ENCODE results near the gene PCOLCE2.

DNA sequence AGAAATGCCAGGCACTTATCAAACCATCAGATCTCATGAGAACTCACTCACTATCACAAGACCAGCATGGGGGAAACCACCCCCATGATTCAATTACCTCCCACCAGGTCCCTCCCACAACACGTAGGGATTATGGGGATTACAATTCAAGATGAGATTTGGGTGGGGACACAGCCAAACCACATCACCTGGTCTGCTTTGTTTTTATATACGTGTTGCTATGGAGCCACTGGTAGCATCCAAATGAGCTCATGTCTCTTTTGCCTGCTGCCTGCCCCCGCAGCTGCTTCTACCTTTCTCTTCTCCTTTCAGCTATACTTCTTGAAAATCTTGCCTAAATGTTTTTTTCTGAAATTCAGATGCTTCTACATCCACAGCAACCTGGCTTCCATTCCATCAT is 26.8 kb upstream of the PCOLCE2 start:
- TF ChIP-seq CTCF (IDR thresholded peaks at IDR 0.05) (no peak), POLR2A (IDR thresholded peaks at IDR 0.05) (no peak)

Measured in testis (tissue), 2 donors.